ENCODE results near the gene DISP2. TPM values are rescaled to one million over a fixed set of nuclear protein-coding genes. Genes with fewer than 3 reads are reported as not detected.

Gene DISP2
- total and polyA plus RNA-seq, 2 of the 8 experiments (the other 6 are each of a cell fraction or from before 2014, with no cell fraction given), result 0.45 to 1.2 TPM

DNA sequence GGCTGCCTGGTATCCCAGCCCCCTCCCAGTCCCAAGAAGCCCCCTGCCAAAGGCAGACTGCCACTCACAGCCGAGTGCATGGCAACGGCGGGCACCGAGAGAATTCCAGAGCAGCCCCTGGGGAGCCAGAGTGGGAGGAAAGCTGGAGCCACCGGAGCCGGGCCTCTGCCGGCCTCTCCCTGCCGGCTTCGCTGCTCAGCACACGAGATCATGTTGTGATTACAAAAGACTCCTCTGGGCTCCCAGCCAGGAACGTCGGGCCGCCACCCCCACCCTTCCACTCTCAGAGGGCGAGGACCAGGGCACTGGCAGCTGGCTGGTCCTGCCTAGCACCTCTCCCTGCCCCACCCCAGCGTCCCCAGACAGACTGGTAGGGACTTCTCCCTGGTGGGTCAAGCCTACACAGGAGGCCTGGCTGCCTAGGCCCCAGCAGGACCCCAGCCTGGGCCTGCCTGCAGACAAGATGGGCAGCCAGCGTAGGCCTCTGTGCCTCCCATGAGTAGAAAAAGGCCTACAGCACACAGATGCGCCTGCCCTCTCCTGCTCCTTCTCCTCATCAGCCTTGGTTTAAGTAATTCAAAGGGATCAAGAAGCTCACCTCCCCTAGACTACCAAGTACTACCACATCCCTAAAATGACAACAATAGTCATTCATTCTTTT lies 17.1 kb upstream of the DISP2 start, which contains the start of gene CCDC9B (continued):
- TF ChIP-seq SIX5 (IDR thresholded peaks at IDR 0.05; ENCODE audit: low read depth, low read length), result no peak
- no peak for TF ChIP-seq TAF1 (IDR thresholded peaks at IDR 0.05; ENCODE audit: low read depth, low read length)
- TF ChIP-seq TBP (IDR thresholded peaks at IDR 0.05; ENCODE audit: low read depth, low read length), result no peak
- TF ChIP-seq PHF8 (conservative IDR thresholded peaks at IDR 0.05; ENCODE audit: low read depth, low read length), result no peak
- no peak for TF ChIP-seq FOSL1 (IDR thresholded peaks at IDR 0.05; ENCODE audit: insufficient read depth, low read depth, low read length)

Measured in H1 (cell line).